IPS-18c (cell line): ENCODE measurements around the gene MUC15.
"Not testable (repeated sequence)": the region's sequence is repeated elsewhere in the genome, so short reads cannot be mapped to it uniquely, and the experiment has no call there.

Source experiments
- H3K4me3 ChIP-seq: 2 replicates; pipeline ENCODE4 v1.7.0; 2013; ENCODE audit warnings: low read depth, mild to moderate bottlenecking, low read length, moderate library complexity; ENCODE audit not compliant: insufficient read depth
- H3K9me3 ChIP-seq: one replicate; pipeline ENCODE4 v1.6.1; 2013; ENCODE audit warnings: mild to moderate bottlenecking, low read length, moderate library complexity; ENCODE audit not compliant: control insufficient read depth, insufficient read depth

Gene MUC15, protein sequence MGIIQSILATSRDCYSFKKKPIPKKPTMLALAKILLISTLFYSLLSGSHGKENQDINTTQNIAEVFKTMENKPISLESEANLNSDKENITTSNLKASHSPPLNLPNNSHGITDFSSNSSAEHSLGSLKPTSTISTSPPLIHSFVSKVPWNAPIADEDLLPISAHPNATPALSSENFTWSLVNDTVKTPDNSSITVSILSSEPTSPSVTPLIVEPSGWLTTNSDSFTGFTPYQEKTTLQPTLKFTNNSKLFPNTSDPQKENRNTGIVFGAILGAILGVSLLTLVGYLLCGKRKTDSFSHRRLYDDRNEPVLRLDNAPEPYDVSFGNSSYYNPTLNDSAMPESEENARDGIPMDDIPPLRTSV

GRCh38 chr11:26571861-26572654 is at the start of gene MUC15:
MUC15 (minus strand) TSS chr11:26572263; CDS start chr11:26567094, 5,169 bp downstream.
- no peaks in the 10 kb centered on the region for H3K9me3 ChIP-seq
- H3K4me3 ChIP-seq = no peak within 1 kb of the TSS

DNA sequence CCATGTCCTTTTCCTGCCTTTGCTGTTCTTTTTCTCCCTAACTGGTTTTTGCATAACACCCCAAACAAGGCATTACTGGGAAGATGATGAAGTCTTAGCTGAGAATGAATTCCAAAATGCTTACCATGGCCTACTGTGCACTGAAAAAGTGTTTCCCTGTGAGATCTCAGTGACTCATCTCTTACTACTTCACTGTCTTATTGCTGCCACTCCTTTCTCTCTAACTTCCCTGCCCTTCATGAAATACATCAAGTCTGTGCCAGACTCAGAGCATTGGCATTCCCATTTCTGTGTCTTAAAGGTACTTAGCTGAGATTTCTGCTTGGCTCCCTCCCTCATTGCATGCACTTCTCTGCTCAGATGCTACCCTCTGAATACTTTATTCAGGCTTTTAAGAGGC is 49.1 kb upstream of the MUC15 start:
- Histone ChIP-seq H3K4me3 (no peak overlapping the region), H3K9me3 (no peaks in the 10 kb centered on the region)

GRCh38 chr11:26620282-26621045 is 48.4 kb upstream of the MUC15 start:
- Histone ChIP-seq H3K9me3 (no peaks in the 10 kb centered on the region), H3K4me3 (no peak overlapping the region)

DNA sequence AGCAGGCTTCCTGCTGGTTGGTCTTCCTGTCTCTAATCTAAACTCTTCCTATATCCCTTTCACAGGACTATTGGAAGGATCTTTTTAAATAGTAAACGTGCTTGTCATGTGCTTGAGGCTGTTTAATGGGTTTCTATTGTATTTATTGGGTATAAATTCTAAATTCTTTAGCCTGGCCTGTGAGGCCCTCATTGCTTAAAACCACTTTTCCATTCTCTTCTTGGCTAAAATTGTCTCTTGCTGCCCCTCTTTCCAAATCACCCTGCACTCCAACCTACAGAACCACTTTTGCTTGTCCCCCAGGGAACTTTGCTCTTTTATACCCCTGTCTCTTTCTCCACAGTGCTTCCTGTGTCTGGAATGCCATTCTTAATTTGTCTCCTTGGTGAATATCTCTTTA is 46.4 kb upstream of the MUC15 start:
- Histone ChIP-seq H3K9me3 (no peaks in the 10 kb centered on the region), H3K4me3 (no peak overlapping the region)

DNA sequence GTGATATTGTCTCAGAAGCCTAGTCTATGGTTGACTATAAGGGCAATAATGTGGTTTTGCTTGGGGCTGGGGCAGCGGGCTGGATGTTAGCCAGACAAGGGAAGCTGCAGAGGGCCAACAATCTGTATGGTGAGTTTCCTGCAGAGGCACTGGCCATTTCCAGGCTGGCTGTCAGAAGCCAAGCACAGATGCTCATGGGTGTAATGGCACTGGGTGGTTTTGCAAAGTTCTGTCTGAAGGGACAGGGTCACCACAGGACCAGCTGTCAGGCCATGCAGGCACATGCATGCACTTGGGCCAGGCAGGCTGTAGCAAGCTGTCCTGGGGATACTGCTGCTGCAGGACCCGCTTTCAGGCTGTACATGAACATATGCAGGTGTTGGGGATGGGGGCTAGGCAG is 41.7 kb upstream of the MUC15 start:
- Histone ChIP-seq H3K4me3 (no peak overlapping the region), H3K9me3 (no peaks in the 10 kb centered on the region)

GRCh38 chr11:26608507-26609146 is 36.6 kb upstream of the MUC15 start:
- Histone ChIP-seq H3K9me3 (no peaks in the 10 kb centered on the region), H3K4me3 (no peak overlapping the region)

DNA sequence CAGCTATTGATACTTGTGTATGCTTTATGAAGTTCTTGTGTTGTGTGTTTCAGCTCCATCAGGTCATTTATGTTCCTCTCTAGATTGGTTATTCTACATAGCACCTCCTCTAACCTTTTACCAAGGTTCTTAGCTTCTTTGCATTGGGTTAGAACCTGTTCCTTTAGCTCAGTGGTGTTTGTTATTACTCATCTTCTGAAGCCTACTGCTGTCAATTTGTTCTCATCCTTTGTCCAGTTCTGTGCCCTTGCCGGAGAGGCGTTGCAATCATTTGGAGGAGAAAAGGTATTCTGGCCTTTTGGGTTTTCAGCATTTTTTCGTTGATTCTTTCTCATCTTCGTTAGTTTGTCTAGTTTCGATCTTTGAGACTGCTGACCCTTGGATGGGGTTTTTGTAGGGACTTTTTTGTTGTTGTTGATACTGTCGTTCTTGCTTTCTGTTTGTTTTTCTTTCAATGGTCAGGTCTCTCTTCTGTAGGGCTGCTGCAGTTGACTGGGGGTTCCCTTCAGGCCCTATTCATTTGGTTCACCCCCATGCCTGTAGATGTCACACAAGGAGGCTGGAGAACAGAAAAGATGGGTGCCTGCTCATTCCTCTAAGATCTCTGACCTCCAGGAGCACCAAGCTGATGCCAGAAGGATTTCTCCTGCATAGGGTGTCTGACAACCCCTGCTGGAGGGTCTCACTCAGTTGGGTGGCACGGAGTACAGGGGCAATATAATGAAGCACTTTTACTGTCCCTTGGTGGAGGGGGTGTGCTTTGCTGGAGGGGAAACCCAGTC is 35.9 kb upstream of the MUC15 start:
- Histone ChIP-seq H3K9me3 (no peaks in the 10 kb centered on the region), H3K4me3 (no peak overlapping the region)

GRCh38 chr11:26599876-26600434 is 27.9 kb upstream of the MUC15 start:
- no peaks in the 10 kb centered on the region for H3K9me3 ChIP-seq
- H3K4me3 ChIP-seq = no peak overlapping the region

DNA sequence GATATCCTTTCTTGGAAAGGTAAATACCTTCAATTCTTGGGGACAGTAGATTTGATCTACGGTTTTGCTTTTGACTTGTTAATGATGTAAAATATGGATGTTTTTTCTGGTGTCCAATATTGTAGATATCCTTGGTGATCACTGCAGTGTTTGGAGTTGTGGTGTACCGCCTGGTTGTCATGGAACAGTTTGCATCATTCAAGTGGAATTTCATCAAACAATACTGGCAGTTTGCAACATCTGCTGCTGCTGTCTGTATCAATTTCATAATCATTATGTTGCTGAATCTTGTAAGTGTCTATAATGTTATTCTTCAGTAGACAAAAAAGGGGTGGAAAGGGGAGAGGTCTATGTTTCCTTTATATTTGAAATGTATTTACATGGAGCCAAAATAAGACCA is 27.4 kb upstream of the MUC15 start:
- Histone ChIP-seq H3K9me3 (no peaks in the 10 kb centered on the region), H3K4me3 (no peak overlapping the region)

DNA sequence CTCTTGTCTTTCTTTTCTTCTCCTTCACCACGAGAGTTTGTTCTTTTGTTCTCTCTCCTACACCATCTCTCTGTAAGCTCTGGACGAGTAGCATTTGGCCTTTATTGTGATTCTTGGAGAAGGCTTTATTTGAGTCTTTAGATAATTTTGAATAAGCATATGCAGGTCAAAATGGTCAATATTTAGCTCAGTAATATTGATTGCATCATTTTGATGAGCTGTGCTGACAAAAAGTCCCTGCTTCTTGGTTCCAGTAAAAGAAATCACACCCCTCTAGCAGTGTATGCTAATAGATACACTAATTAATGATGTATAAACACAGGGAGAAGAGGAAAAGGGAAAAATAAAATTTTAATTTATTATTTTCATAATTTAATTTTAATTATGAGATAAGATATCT is 25.8 kb upstream of the MUC15 start:
- Histone ChIP-seq H3K4me3 (no peak overlapping the region), H3K9me3 (no peaks in the 10 kb centered on the region)

- H3K4me3 ChIP-seq, H3K9me3 ChIP-seq: not testable (repeated sequence)
Measured at GRCh38 chr11:26597049-26597689, 25.1 kb upstream of the MUC15 start.

GRCh38 chr11:26595207-26595865 is 23.3 kb upstream of the MUC15 start:
- not testable (repeated sequence) for H3K4me3 ChIP-seq

DNA sequence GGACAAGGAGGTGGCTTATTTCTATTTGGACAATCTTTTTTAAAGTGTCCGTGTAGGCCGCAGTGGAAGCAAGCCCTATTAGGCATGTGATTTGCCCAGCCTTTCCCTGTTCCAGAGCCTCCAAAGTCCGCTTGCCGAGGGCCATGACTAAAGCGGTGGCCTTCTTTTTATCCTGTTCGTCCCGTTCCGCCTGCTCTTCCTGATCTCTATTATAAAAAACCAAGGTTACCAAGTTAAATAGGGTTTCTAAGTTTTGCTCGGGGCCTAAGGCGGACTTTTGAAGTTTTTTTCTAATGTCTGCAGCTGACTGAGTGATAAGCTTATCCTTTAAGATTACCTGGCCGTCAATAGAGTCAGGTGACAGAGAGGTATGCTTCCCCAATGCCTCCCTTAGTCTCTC is 21.6 kb upstream of the MUC15 start:
- Histone ChIP-seq H3K4me3 (no peak overlapping the region), H3K9me3 (no peaks in the 10 kb centered on the region)

More at GRCh38 chr11:26595207-26595865, 23.3 kb upstream of the MUC15 start:
- H3K9me3 ChIP-seq = not testable (repeated sequence)

DNA sequence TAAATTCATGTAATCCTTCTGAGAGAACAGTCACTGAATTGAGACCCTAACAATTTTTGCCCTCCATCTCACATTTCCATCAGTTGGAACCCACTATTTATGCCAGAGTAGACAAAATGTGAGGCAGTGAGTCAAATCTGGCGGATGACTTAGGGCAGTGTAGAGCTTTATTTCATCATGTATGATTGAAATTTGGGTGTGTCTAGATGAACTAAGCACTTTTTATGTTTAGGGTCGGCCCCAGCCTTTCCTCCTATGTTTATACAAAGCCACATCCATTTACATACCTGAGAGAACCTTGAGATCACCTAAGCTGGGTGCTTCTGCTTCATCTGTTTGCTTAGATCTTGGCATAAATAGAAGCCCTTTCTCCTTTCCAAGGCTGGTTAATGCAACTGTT is 15.0 kb upstream of the MUC15 start:
- Histone ChIP-seq H3K4me3 (no peak overlapping the region), H3K9me3 (no peaks in the 10 kb centered on the region)

DNA sequence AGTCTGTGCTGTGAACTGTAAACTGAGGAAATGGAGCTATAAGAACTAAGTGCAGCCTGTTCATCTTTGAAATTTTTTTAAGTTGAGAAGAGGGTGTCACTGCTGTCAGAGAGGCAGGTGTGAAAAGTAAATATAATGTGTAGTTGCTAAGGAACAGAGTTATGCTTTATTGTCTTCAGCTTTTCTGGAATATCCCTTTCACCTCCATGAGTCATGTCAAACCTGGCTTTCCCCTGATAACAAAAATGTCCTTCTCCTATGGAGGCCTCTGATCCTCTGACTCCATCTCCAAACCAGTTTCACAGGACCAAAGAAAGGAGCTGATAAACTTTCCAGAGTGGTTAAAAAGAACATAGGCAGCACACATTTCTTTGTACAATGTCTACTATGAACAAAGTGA is 12.8 kb upstream of the MUC15 start:
- no peak overlapping the region for H3K4me3 ChIP-seq
- H3K9me3 ChIP-seq = no peaks in the 10 kb centered on the region

DNA sequence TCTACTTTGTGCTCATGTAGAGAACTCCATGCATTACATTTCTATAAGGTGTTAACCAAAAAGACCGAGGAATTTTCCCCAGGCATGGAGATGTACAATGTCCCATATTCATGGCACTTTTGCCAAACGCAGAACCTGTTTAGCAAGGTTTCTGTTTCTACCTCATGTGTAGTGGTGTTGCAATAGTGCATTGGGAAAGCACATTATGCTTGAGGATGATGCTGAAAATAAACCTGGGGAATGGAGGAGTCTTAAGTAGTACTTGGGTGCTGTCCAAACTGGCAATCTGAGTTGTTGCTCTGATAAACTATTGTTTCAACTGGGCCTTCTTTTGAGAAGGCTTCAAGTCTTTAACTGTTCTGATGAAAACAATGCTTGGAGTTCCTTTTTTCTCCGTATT is 11.5 kb upstream of the MUC15 start:
- Histone ChIP-seq H3K4me3 (no peak overlapping the region), H3K9me3 (no peaks in the 10 kb centered on the region)
